Fibroblast of lung (primary cell): Measurements from ENCODE around the gene NDUFAB1.

Experiments
- CTCF ChIP-seq, 2 donors: IDR thresholded peaks in 1 of 2; conservative IDR thresholded peaks in 1 of 2; 1 replicate in 1 of 2; 2 replicates in 1 of 2; pipeline ENCODE4 v1.5.1; 2011 to 2012; ENCODE audit warnings: low read length in 2 of 2, control low read depth in 1 of 2, inconsistent platforms in 1 of 2, low read depth in 1 of 2, mild to moderate bottlenecking in 1 of 2
- EZH2 ChIP-seq: IDR thresholded peaks from 2 replicates; pipeline ENCODE4 v1.5.1; 2012; ENCODE audit warnings: low read length, control low read depth, mild to moderate bottlenecking; ENCODE audit errors: missing control alignments

- TF ChIP-seq CTCF (conservative IDR thresholded peaks at IDR 0.05 in 1 of 2, IDR thresholded peaks at IDR 0.05 in 1 of 2; ENCODE audit: low read depth in 1 of 2, low read length in 2 of 2) = no peak
- TF ChIP-seq EZH2 = no peak
Observed at GRCh38 chr16:23549938-23550337, 46.2 kb downstream of the NDUFAB1 start.
